Measurements from ENCODE around the gene CNTNAP5.

DNA sequence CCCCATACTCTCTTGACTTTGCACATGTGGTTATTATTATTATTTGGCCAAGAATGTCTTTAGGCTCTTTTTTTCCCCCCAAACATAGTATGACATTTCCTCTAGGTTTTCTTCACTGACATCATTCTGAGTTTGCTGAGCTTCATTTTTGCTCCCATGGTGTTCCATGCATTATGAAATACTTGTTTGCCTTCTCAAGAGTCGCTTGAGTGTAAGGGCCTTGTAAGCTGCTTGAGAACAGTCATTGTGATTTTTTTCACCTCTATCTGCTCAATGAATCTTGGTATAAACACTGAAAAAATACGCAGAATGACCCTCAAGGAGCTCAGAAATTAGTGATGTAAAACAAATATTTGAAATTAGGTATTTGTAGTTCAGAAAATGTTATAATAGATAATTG, 688.9 kb downstream of the CNTNAP5 start:
- TF ChIP-seq, protein P1, sequence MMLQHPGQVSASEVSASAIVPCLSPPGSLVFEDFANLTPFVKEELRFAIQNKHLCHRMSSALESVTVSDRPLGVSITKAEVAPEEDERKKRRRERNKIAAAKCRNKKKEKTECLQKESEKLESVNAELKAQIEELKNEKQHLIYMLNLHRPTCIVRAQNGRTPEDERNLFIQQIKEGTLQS (IDR thresholded peaks at IDR 0.05; ENCODE audit: insufficient read depth, low read depth, low read length) = no peak
- TF ChIP-seq PHF8 (conservative IDR thresholded peaks at IDR 0.05; ENCODE audit: low read depth, low read length) = no peak
- TF ChIP-seq, protein P2, sequence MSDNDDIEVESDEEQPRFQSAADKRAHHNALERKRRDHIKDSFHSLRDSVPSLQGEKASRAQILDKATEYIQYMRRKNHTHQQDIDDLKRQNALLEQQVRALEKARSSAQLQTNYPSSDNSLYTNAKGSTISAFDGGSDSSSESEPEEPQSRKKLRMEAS (IDR thresholded peaks at IDR 0.05) = no peak
- no peak for TF ChIP-seq CEBPB (IDR thresholded peaks at IDR 0.05; ENCODE audit: low read depth, low read length)
- no peak for TF ChIP-seq RFX5 (IDR thresholded peaks at IDR 0.05; ENCODE audit: borderline replicate concordance, low read depth, low read length)
- TF ChIP-seq HDAC2 (IDR thresholded peaks at IDR 0.05; ENCODE audit: borderline replicate concordance in 1 of 2, low read depth in 2 of 2, low read length in 2 of 2) = no peak
- no peak for TF ChIP-seq EP300 (IDR thresholded peaks at IDR 0.05; ENCODE audit: borderline replicate concordance in 1 of 2, low read depth in 2 of 2, low read length in 2 of 2)
- no peak for TF ChIP-seq RAD21 (IDR thresholded peaks at IDR 0.05 in 1 of 2, conservative IDR thresholded peaks at IDR 0.05 in 1 of 2; ENCODE audit: low read depth in 2 of 2, low read length in 2 of 2)
- TF ChIP-seq EZH2 (IDR thresholded peaks at IDR 0.05; ENCODE audit: low read depth, low read length, severe bottlenecking) = no peak
- no peak for TF ChIP-seq POLR2A (IDR thresholded peaks at IDR 0.05; ENCODE audit: control extremely low read depth in 1 of 2, low read depth in 2 of 2, low read length in 2 of 2)
- no peak for TF ChIP-seq POLR2AphosphoS5 (IDR thresholded peaks at IDR 0.05; ENCODE audit: low read depth, low read length)

Data from H1 (cell line).